K562 (cell line): ENCODE data around the gene FANK1. TPM values are rescaled to one million over a fixed set of nuclear protein-coding genes. Genes with fewer than 3 reads are reported as not detected.

ENCODE experiments used
- ATAC-seq: fragments of 200-7000 bp; cut with Tn5 transposase; 3 replicates; pipeline ENCODE4 v1.9.1; 2020; ENCODE audit warnings: moderate library complexity
- BruUV-seq: library from RNA; stranded (reverse); fragments of 400-500 nt; replicated peaks from 2 replicates; lab custom pipeline; 2021; lab: Mats Ljungman, UMichigan
- CTCF ChIA-PET: fragments of 300-600 bp; formaldehyde crosslinking; extraction: SDS; loops from one replicate; lab custom pipeline; 2021; ENCODE audit warnings: low intra/inter-chr PET ratio; lab: Yijun Ruan, JAX
- POLR2A ChIA-PET: fragments of 300-600, 350-650 bp; sonication (Branson Sonifier 250); formaldehyde crosslinking; extraction: SDS; loops from one replicate; lab custom pipeline; 2021; ENCODE audit warnings: antibody characterized with exemption, inconsistent platforms; lab: Yijun Ruan, JAX
- DNase-seq, 4 experiments: peaks; one replicate each; pipeline versions ENCODE4 v3.0.0 to v3.0.0-alpha.2; 2011 to 2018; ENCODE audit warnings: low spot score in 3 of 4, mixed read lengths in 3 of 4; ENCODE audit errors: extremely low read depth in 1 of 4
- FAIRE-seq: peaks from 2 replicates; lab custom pipeline; 2011; peaks lifted over from hg19 to GRCh38; lab: Jason Lieb, UNC
- H2AFZ ChIP-seq: 2 replicates; pipeline ENCODE4 v1.6.0; 2011; ENCODE audit warnings: low read depth, low read length, control low read depth, inconsistent platforms
- H3K27ac ChIP-seq: fragments of 200-600 bp; 3 replicates; pipeline ENCODE4 v1.8.0; 2011; ENCODE audit warnings: low read depth, mild to moderate bottlenecking, control low read depth, inconsistent platforms, low read length, moderate library complexity, mixed read lengths; ENCODE audit errors: extremely low read depth
- H3K27me3 ChIP-seq, 2 experiments: fragments of 300-600 bp in 1 of 2; 2 replicates in 1 of 2; 3 replicates in 1 of 2; pipeline versions ENCODE4 v1.6.0 to v1.8.0; 2011; ENCODE audit warnings: inconsistent platforms in 2 of 2, low read length in 2 of 2, mild to moderate bottlenecking in 1 of 2, mixed read lengths in 1 of 2, moderate library complexity in 1 of 2; ENCODE audit not compliant: control insufficient read depth in 2 of 2, insufficient read depth in 2 of 2
- H3K36me3 ChIP-seq: fragments of 300-600 bp; 3 replicates; pipeline ENCODE4 v1.8.0; 2011; ENCODE audit warnings: mild to moderate bottlenecking, low read length, inconsistent platforms; ENCODE audit not compliant: control insufficient read depth, insufficient read depth
- H3K4me1 ChIP-seq, 2 experiments: fragments of 200-600 bp in 1 of 2; replicated peaks in 1 of 2; 2 replicates in 1 of 2; 3 replicates in 1 of 2; pipeline versions ENCODE4 v1.5.1 to v1.8.0; 2011; ENCODE audit warnings: inconsistent platforms in 2 of 2, low read length in 2 of 2, mild to moderate bottlenecking in 1 of 2, mixed read lengths in 1 of 2, moderate library complexity in 1 of 2; ENCODE audit not compliant: control insufficient read depth in 2 of 2, insufficient read depth in 2 of 2
- H3K4me2 ChIP-seq: 2 replicates; pipeline ENCODE4 v1.6.1; 2011; ENCODE audit warnings: low read length, control low read depth, inconsistent platforms, mixed read lengths; ENCODE audit not compliant: insufficient read depth
- H3K4me3 ChIP-seq: fragments of 200-600 bp; sonication (generic), shearing (Covaris generic); 2 replicates; pipeline ENCODE4 v1.5.1; 2016; ENCODE audit warnings: control low read depth, inconsistent platforms
- H3K79me2 ChIP-seq: fragments of 200-600 bp; 3 replicates; pipeline ENCODE4 v1.8.0; 2011; ENCODE audit warnings: low read length, inconsistent platforms; ENCODE audit not compliant: control insufficient read depth, insufficient read depth
- H3K9ac ChIP-seq, 2 experiments: 2 replicates each; pipeline versions ENCODE4 v1.6.0 to v1.6.1; 2011; ENCODE audit warnings: low read depth in 2 of 2, low read length in 2 of 2, control low read depth in 1 of 2, inconsistent platforms in 1 of 2, mild to moderate bottlenecking in 1 of 2, mixed read lengths in 1 of 2; ENCODE audit not compliant: insufficient read depth in 1 of 2
- H3K9me1 ChIP-seq: one replicate; pipeline ENCODE4 v1.6.0; 2011; ENCODE audit warnings: inconsistent platforms, mild to moderate bottlenecking, low read length, moderate library complexity; ENCODE audit not compliant: control insufficient read depth, insufficient read depth
- H3K9me3 ChIP-seq: replicated peaks from 2 replicates; pipeline ENCODE4 v1.5.1; 2011; ENCODE audit warnings: low read depth, low read length, inconsistent platforms; ENCODE audit not compliant: control insufficient read depth, insufficient read depth
- H4K20me1 ChIP-seq: replicated peaks from 2 replicates; pipeline ENCODE4 v1.6.1; 2011; ENCODE audit warnings: low read length, inconsistent platforms, mixed read lengths; ENCODE audit not compliant: control insufficient read depth, insufficient read depth
- BRF1 ChIP-seq: IDR thresholded peaks from 3 replicates; pipeline ENCODE4 v1.6.1; 2011; ENCODE audit warnings: borderline replicate concordance, mild to moderate bottlenecking; ENCODE audit not compliant: insufficient read length; ENCODE audit errors: extremely low read depth
- DMBX1 ChIP-seq: fragments of 250-450 bp; sonication (Bioruptor Pico); IDR thresholded peaks from 2 replicates; pipeline ENCODE4 v1.8.0; 2022; ENCODE audit warnings: inconsistent platforms, mild to moderate bottlenecking, moderate library complexity, borderline replicate concordance
- EGR1 ChIP-seq: fragments of 450-650 bp; conservative IDR thresholded peaks from 2 replicates; pipeline ENCODE4 v1.6.1; 2017; ENCODE audit warnings: mild to moderate bottlenecking
- FOXK1 ChIP-seq: sonication (generic); formaldehyde crosslinking; IDR thresholded peaks from 2 replicates; pipeline ENCODE4 v1.8.0; 2022; ENCODE audit warnings: missing genetic modification reagents, mild to moderate bottlenecking, borderline replicate concordance
- GABPA ChIP-seq: fragments of 200-800 bp; sonication (Bioruptor generic); conservative IDR thresholded peaks from 2 replicates; pipeline ENCODE4 v1.6.1; 2016; ENCODE audit warnings: low read depth, missing genetic modification characterization, missing compliant biosample characterization
- HCFC1 ChIP-seq: IDR thresholded peaks from 2 replicates; pipeline ENCODE4 v1.6.1; 2012; ENCODE audit warnings: low read depth, low read length, improper control_type of control experiment
- IFI16 ChIP-seq: fragments of 250-450 bp; sonication (Bioruptor Pico); IDR thresholded peaks from 2 replicates; pipeline ENCODE4 v2.1.2; 2022; ENCODE audit warnings: mild to moderate bottlenecking, inconsistent platforms
- KLF6 ChIP-seq: fragments of 250-450 bp; sonication (Bioruptor Pico); IDR thresholded peaks from 2 replicates; pipeline ENCODE4 v1.4.0; 2020; ENCODE audit warnings: mild to moderate bottlenecking, moderate library complexity, borderline replicate concordance
- POLR2G ChIP-seq: fragments of 200-400 bp; formaldehyde crosslinking; IDR thresholded peaks from 2 replicates; pipeline ENCODE4 v1.6.1; 2017; ENCODE audit warnings: low read depth, mild to moderate bottlenecking, antibody characterized with exemption, low read length, moderate library complexity
- POLR3A ChIP-seq: IDR thresholded peaks from 2 replicates; pipeline ENCODE4 v1.6.1; 2011; ENCODE audit warnings: borderline replicate concordance, mild to moderate bottlenecking, moderate library complexity; ENCODE audit not compliant: insufficient read length, insufficient read depth; ENCODE audit errors: extremely low read depth
- PTTG1 ChIP-seq: fragments of 450-650 bp; IDR thresholded peaks from 2 replicates; pipeline ENCODE4 v1.6.1; 2016; ENCODE audit warnings: low read depth, mild to moderate bottlenecking, missing genetic modification characterization, missing compliant biosample characterization
- SREBF1 ChIP-seq: fragments of 150-350 bp; IDR thresholded peaks from 2 replicates; pipeline ENCODE4 v1.6.1; 2014; ENCODE audit warnings: antibody characterized with exemption, low read depth, low read length, borderline replicate concordance
- TOE1 ChIP-seq, 2 experiments: fragments of 450-650 bp in 1 of 2; sonication (generic) in 1 of 2; formaldehyde crosslinking in 1 of 2; IDR thresholded peaks; 2 replicates each; pipeline versions ENCODE4 v1.7.1 to v1.8.0; 2016 to 2022; ENCODE audit warnings: borderline replicate concordance in 2 of 2, mild to moderate bottlenecking in 2 of 2, antibody characterized with exemption in 1 of 2, inconsistent platforms in 1 of 2, low read depth in 1 of 2, missing genetic modification reagents in 1 of 2, moderate library complexity in 1 of 2
- ZNF140 ChIP-seq: fragments of 250-450 bp; sonication (Bioruptor Pico); IDR thresholded peaks from 2 replicates; pipeline ENCODE4 v1.8.0; 2021; ENCODE audit warnings: moderate library complexity, mild to moderate bottlenecking, inconsistent platforms
- ZNF384 ChIP-seq: IDR thresholded peaks from 2 replicates; pipeline ENCODE4 v1.6.1; 2012; ENCODE audit warnings: low read depth, low read length, improper control_type of control experiment
- ZNF431 ChIP-seq: sonication (generic); formaldehyde crosslinking; IDR thresholded peaks from 2 replicates; pipeline ENCODE4 v1.8.0; 2022; ENCODE audit warnings: mild to moderate bottlenecking, missing genetic modification reagents
- ZNF449 ChIP-seq: fragments of 250-450 bp; sonication (Bioruptor Pico); IDR thresholded peaks from 2 replicates; pipeline ENCODE4 v1.8.0; 2022; ENCODE audit warnings: moderate library complexity, mild to moderate bottlenecking, inconsistent platforms
- ZNF512 ChIP-seq: IDR thresholded peaks from 2 replicates; pipeline ENCODE4 v1.6.1; 2016; ENCODE audit warnings: missing genetic modification characterization, missing compliant biosample characterization
- ZNF76 ChIP-seq: fragments of 250-450 bp; sonication (Bioruptor Pico); IDR thresholded peaks from 2 replicates; pipeline ENCODE4 v1.4.0; 2020; ENCODE audit warnings: mild to moderate bottlenecking, moderate library complexity, borderline replicate concordance
- WGBS: fragments of 100-300 bp; shearing (Covaris generic); methylation state at CpG from one replicate; pipeline ENCODE4 v1.1.6; 2016; ENCODE audit warnings: low coverage, mixed read lengths; ENCODE audit not compliant: insufficient coverage; ENCODE audit errors: missing lambda C conversion rate; 5-methylcytosine and 5-hydroxymethylcytosine counted together
- in situ Hi-C: fragments of 300-500 bp; cut with MboI; formaldehyde crosslinking; loops from 4 replicates; pipeline ENCODE4 v1.15.0; 2018; ENCODE audit warnings: inconsistent platforms, mixed read lengths
- intact Hi-C: fragments of 100-400 bp; cut with micrococcal nuclease; formaldehyde crosslinking; loops from 2 replicates; pipeline ENCODE4 v1.14.2; 2022
- polyA plus RNA-seq, 8 experiments: library from polyadenylated mRNA; depleted of rRNA in 4 of 8; stranded (reverse) in 5 of 8; unstranded in 3 of 8; fragments of >200 nt; fragmentation: Nextera tagmentation in 2 of 8; fragmentation: Illumina TruSeq in 1 of 8; extraction: Ambion mirVana in 2 of 8; extraction: Trizol in 1 of 8; gene quantifications; 2 replicates each; pipeline versions ENCODE4 v1.2.1 to v1.2.3, GENCODE V29; 2011 to 2014; ENCODE audit warnings: inconsistent platforms in 1 of 8, missing spikeins in 1 of 8
- total RNA-seq, 7 experiments: library from RNA; depleted of rRNA in 6 of 7; stranded (reverse); fragments of >200 nt in 6 of 7; fragmentation: Illumina TruSeq in 2 of 7; extraction: Trizol in 2 of 7; gene quantifications; 2 replicates each; pipeline versions ENCODE4 v1.2.1 to v1.2.3, GENCODE V29; 2011 to 2021; ENCODE audit warnings: low replicate concordance in 1 of 7

Gene FANK1
- total and polyA plus RNA-seq, 9 of the 15 experiments (the other 6 are each of a cell fraction or from before 2014, with no cell fraction given), result 0.11 to 2.3 (median 0.51) TPM; not detected in 1

- Histone ChIP-seq H3K36me3 (0 out of 3 replicates have a peak, but pooled peaks cover 4% of the 10 kb centered on the region), H3K4me1 (no peaks in the 10 kb centered on the region), H3K4me2 (no peak overlapping the region), H3K27ac (no peak overlapping the region), H2AFZ (no peak overlapping the region), H3K4me3 (no peak overlapping the region), H3K9ac (no peak overlapping the region), H4K20me1 (no peaks in the 10 kb centered on the region), H3K27me3 (no peaks in the 10 kb centered on the region), H3K79me2 (no peaks in the 10 kb centered on the region), H3K9me3 (no peaks in the 10 kb centered on the region), H3K9me1 (no peaks in the 10 kb centered on the region)
- 66% methylated on average over 6 of the region's 6 CpGs for WGBS
- DNase-seq, result no peak
- intact Hi-C loops (no loop called here), in situ Hi-C loops (no loop called here)
- ATAC-seq, result no peak
- ChIA-PET CTCF (no interaction called here), POLR2A (no interaction called here)
- no peak for FAIRE-seq
- BruUV-seq, result no TSS peak
- TF ChIP-seq GABPA (tag) (no peak), BRF1 (no peak), ZNF76 (no peak), ZNF449 (CRISPR knock-in tag) (no peak), POLR3A (no peak), EGR1 (no peak), DMBX1 (CRISPR knock-in tag) (no peak), IFI16 (CRISPR knock-in tag) (no peak), FOXK1 (CRISPR knock-in tag) (no peak), KLF6 (CRISPR knock-in tag) (no peak), ZNF384 (no peak), SREBF1 (no peak), POLR2G (no peak), TOE1 (IDR thresholded peaks at IDR 0.05; ENCODE audit: borderline replicate concordance) (no peak), TOE1 (CRISPR knock-in tag; IDR thresholded peaks at IDR 0.05; ENCODE audit: borderline replicate concordance, low read depth) (no peak), ZNF431 (CRISPR knock-in tag) (no peak), HCFC1 (no peak), ZNF140 (CRISPR knock-in tag) (no peak), PTTG1 (tag) (no peak), ZNF512 (no peak)
Observed at GRCh38 chr10:125880719-125881118, 15.6 kb upstream of the FANK1 start.
